AG10803 (cell line): ENCODE data around the gene SLC6A3.

Experiments
- DNase-seq: peaks from one replicate; pipeline ENCODE4 v3.0.0; 2010; ENCODE audit warnings: low read depth
- H3K4me3 ChIP-seq: 2 replicates; pipeline ENCODE4 v1.5.1; 2011; ENCODE audit warnings: mild to moderate bottlenecking, low read length, control low read depth
- TF ChIP-seq, protein P1 (sequence below): conservative IDR thresholded peaks from 2 replicates; pipeline ENCODE4 v1.5.1; 2011; ENCODE audit warnings: mild to moderate bottlenecking, low read length, control low read depth, inconsistent platforms

SLC6A3 gene

DNA sequence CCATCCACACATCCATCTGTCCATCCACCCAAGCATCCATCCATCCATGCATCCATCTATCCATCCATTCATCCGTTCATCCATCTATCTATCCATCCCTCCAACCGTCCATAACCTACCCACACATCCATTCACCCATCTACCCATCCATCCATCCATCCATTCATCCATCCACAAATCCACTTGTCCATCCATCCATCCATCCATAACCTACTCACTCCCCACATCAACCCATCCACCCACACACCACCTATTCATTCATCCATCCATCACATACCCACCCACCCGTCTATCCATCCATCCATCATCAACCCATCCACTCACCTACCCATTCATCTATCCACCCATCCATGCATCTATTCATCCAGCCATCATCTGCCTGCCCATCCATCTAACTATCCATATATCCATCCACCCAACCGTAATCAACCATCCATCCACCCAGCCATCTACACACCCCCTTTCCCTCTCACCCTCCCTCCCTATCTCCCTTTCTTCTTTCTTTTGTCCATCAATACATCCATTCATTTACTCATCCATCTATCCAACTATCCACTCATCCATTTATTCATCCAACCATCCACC is 56.8 kb downstream of the SLC6A3 start:
- no peak overlapping the region for H3K4me3 ChIP-seq
- TF ChIP-seq, protein P1, sequence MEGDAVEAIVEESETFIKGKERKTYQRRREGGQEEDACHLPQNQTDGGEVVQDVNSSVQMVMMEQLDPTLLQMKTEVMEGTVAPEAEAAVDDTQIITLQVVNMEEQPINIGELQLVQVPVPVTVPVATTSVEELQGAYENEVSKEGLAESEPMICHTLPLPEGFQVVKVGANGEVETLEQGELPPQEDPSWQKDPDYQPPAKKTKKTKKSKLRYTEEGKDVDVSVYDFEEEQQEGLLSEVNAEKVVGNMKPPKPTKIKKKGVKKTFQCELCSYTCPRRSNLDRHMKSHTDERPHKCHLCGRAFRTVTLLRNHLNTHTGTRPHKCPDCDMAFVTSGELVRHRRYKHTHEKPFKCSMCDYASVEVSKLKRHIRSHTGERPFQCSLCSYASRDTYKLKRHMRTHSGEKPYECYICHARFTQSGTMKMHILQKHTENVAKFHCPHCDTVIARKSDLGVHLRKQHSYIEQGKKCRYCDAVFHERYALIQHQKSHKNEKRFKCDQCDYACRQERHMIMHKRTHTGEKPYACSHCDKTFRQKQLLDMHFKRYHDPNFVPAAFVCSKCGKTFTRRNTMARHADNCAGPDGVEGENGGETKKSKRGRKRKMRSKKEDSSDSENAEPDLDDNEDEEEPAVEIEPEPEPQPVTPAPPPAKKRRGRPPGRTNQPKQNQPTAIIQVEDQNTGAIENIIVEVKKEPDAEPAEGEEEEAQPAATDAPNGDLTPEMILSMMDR: no peak
- no peak for DNase-seq

- no peak for DNase-seq
- TF ChIP-seq, protein P1: no peak
- no peak overlapping the region for H3K4me3 ChIP-seq
Measured at GRCh38 chr5:1387876-1388275, 57.4 kb downstream of the SLC6A3 start.

DNA sequence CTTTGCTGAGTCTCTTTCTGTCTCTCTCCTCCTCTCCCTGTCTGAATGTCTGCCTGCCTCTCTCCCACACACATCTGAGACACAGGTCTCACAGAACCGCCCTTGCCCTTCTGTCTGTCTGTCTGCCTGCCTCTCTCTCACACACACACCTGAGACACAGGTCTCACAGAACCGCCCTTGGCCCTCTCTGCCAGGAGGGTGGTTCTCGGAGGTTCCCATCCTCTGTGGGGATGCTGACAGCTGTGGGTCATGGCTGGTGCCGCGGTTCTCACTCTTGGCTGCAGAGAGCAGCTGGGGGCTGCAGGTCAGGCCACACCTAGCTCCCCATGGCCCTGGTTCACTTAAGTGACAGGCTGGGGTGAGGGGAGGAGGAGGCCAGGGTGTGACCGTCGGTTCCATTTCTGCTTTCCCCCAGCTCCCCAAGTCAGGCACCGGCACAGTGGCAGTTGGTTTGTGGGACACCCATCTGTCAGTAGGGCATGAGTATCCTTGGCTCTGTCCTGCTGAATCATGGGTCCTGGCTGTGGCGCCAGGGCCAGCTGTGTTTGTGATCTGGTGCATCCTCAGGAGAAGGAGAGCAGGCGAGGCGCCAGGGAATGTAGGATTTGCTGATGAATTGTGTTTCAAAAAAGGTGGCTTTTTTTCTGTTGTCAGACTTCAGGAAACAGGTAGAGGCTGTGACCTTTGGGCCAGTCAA is 58.0 kb downstream of the SLC6A3 start:
- DNase-seq: no peak
- H3K4me3 ChIP-seq: no peak overlapping the region
- TF ChIP-seq, protein P1: no peak

DNA sequence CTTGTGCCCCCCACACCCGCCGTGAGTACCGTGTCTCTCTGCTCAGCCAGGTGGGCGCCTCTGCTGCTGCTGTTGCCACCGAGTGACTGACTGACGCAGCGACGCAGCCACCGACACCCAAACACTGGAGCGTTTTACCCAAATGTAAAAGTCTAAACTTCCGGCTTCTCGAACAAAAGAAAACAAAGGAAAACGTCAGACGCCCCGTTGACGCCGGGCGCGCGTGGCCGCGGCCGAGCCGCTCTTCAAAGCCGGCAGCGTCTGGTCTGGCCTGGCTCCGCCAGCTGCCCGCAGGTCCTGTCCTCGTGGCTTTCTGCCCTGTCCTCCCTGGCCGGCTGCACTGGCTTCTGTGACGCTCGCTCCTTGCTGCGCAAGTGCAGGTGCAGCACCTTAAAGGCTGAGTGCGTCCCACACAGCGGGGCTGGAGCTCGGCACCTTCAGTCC is 58.9 kb downstream of the SLC6A3 start:
- H3K4me3 ChIP-seq: peak overlapping the region; percentile 61
- TF ChIP-seq, protein P1: no peak
- DNase-seq: peak; percentile 14

DNA sequence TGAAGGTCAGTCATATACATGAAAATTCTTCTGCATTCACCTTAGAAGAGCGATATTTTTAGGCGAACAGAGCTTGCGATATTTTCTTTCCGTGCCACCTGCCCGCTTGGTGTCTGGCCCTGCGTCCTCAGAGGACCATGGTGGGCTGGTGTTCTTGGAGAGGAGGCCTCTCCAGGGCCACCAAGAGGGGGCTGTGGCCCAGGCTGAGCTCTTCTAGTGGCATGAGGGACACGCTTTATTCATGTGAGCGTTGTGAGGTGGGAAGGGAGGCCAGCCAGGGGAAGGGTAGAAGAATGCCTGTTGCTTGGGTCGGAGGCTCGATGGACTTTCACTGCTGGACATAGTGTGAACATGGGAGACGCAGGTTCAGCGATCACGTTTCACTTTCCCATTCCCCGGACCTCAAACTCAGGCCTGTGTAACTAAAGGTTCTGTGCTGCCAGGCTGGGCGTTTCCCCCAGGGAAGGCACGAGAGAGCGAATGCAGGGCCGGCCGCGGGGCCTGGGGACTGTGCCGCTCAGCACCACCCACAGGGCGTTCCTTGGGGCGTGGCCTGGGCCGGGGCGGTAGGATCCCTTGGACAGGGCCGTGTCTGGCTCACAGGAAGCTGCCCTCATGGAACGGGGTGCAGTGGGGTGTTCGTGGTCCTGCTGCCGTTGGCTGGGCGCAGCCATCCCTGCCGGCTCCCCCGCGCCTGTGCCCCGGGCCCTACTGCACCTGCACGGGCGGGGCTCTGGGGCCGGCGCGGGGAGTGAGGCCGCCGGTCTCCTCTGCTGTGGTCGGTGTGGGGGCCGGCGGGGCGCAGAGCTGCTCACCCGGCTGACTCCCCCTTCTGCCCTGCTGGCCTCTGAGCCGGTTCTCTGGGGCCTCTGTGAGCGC is 59.6 kb downstream of the SLC6A3 start:
- TF ChIP-seq, protein P1: no peak
- peak overlapping the region; percentile 61 for H3K4me3 ChIP-seq
- DNase-seq: peak; percentile 40

- no peak for DNase-seq
- TF ChIP-seq, protein P1: no peak
- no peak overlapping the region for H3K4me3 ChIP-seq
Measured at GRCh38 chr5:1384521-1384920, 60.7 kb downstream of the SLC6A3 start.
